ENCODE results near the gene LCT. TPM values are rescaled to one million over a fixed set of nuclear protein-coding genes. Genes with fewer than 3 reads are reported as not detected.
A peak's percentile ranks its signal among the peaks of the same experiment; 100 is the strongest.
"Not testable (repeated sequence)": the region's sequence is repeated elsewhere in the genome, so short reads cannot be mapped to it uniquely, and the experiment has no call there.

LCT gene
- polyA plus RNA-seq, 2 of the 4 experiments (the other 2 are of a cell fraction): 0.04 TPM

- Histone ChIP-seq H3K9me3 (no peaks in the 10 kb centered on the region), H3K4me2 (no peak overlapping the region), H3K4me3 (no peak overlapping the region), H3K27ac (no peak overlapping the region), H3K4me1 (no peaks in the 10 kb centered on the region)
- ChIA-PET CTCF (no interaction called here), POLR2A (no interaction called here)
- no peak for DNase-seq (ENCODE audit: low read depth in 1 of 2, low spot score in 1 of 2)
- FAIRE-seq: no peak
- peak in 1 of 2 experiments; percentile 37; a peak in 2 of 6 replicates for ATAC-seq
- WGBS (ENCODE audit: missing lambda C conversion rate): 75% methylated on average over 5 of the region's 18 CpGs
- TF ChIP-seq HOXA7 (CRISPR knock-in tag; IDR thresholded peaks at IDR 0.05) (no peak), FOSB (CRISPR knock-in tag; IDR thresholded peaks at IDR 0.05) (no peak), RNF2 (IDR thresholded peaks at IDR 0.05; ENCODE audit: borderline replicate concordance, low read depth) (no peak), FOXS1 (CRISPR knock-in tag; IDR thresholded peaks at IDR 0.05) (no peak), PHF8 (IDR thresholded peaks at IDR 0.05; ENCODE audit: borderline replicate concordance, low read depth) (no peak), FOSL2 (IDR thresholded peaks at IDR 0.05) (no peak), FOSL2 (CRISPR knock-in tag; IDR thresholded peaks at IDR 0.05) (no peak), NR3C1 (IDR thresholded peaks at IDR 0.05) (no peak), CHD4 (IDR thresholded peaks at IDR 0.05; ENCODE audit: borderline replicate concordance) (no peak), MAZ (IDR thresholded peaks at IDR 0.05; ENCODE audit: borderline replicate concordance, low read depth, low read length) (no peak), MAX (IDR thresholded peaks at IDR 0.05) (no peak), KDM1A (IDR thresholded peaks at IDR 0.05; ENCODE audit: low read depth) (no peak)
Measured at GRCh38 chr2:135817466-135817865, 19.5 kb downstream of the LCT start.

- no peak overlapping the region for H3K27ac ChIP-seq
- TF ChIP-seq HOXA7 (CRISPR knock-in tag; IDR thresholded peaks at IDR 0.05): no peak
- TF ChIP-seq SMC3 (IDR thresholded peaks at IDR 0.05): no peak
- no peak for TF ChIP-seq TFCP2L1 (CRISPR knock-in tag; IDR thresholded peaks at IDR 0.05)
- TF ChIP-seq RARB (CRISPR knock-in tag; IDR thresholded peaks at IDR 0.05): no peak
- no peak for FAIRE-seq
- DNase-seq (ENCODE audit: low read depth in 1 of 2, low spot score in 1 of 2): no peak
- no peak overlapping the region for H3K4me3 ChIP-seq
- H3K4me2 ChIP-seq: no peak overlapping the region
- ChIA-PET POLR2A (no interaction called here), CTCF (interaction anchor here (2.8 kb wide), 1 partner anchor 18 kb away, joined by 11 read pairs; no protein-coding TSS in a partner anchor)
- WGBS (ENCODE audit: missing lambda C conversion rate): 61% methylated on average over 3 of the region's 3 CpGs
- no peaks in the 10 kb centered on the region for H3K4me1 ChIP-seq
- no peaks in the 10 kb centered on the region for H3K9me3 ChIP-seq
- ATAC-seq: no peak
Measured at GRCh38 chr2:135815269-135815668, 21.7 kb downstream of the LCT start.

- TF ChIP-seq EHF (CRISPR knock-in tag; IDR thresholded peaks at IDR 0.05) (no peak), FOSL2 (IDR thresholded peaks at IDR 0.05) (no peak), FOSL2 (CRISPR knock-in tag; IDR thresholded peaks at IDR 0.05) (no peak), CHD2 (IDR thresholded peaks at IDR 0.05; ENCODE audit: low read length, partially characterized antibody) (no peak), RAD21 (conservative IDR thresholded peaks at IDR 0.05 in 1 of 2, IDR thresholded peaks at IDR 0.05 in 1 of 2) (no peak), CBX2 (IDR thresholded peaks at IDR 0.05; ENCODE audit: borderline replicate concordance, low read depth) (no peak), BCL3 (IDR thresholded peaks at IDR 0.05) (no peak), MAFK (IDR thresholded peaks at IDR 0.05; ENCODE audit: partially characterized antibody) (peak; percentile 65), POLR2A (IDR thresholded peaks at IDR 0.05; ENCODE audit: low read length) (no peak)
- Histone ChIP-seq H3K4me2 (no peak overlapping the region), H3K4me1 (no peaks in the 10 kb centered on the region), H3K4me3 (no peak overlapping the region), H3K27ac (no peak overlapping the region), H3K9me3 (no peaks in the 10 kb centered on the region)
- no peak for FAIRE-seq
- ChIA-PET CTCF (no interaction called here), POLR2A (no interaction called here)
- 11% methylated on average over 2 of the region's 2 CpGs for WGBS (ENCODE audit: missing lambda C conversion rate)
- no peak for DNase-seq (ENCODE audit: low read depth in 1 of 2, low spot score in 1 of 2)
- ATAC-seq: no peak
Measured at GRCh38 chr2:135812907-135813511, 24.0 kb downstream of the LCT start.

GRCh38 chr2:135807874-135808273, 29.1 kb downstream of the LCT start:
- H3K4me2 ChIP-seq; POLR2A ChIA-PET; FAIRE-seq; H3K9me3 ChIP-seq; H3K4me3 ChIP-seq; ATAC-seq; DNase-seq (ENCODE audit: low read depth in 1 of 2, low spot score in 1 of 2); H3K4me1 ChIP-seq; H3K27ac ChIP-seq: not testable (repeated sequence)
- CTCF ChIA-PET: interaction anchor here (4.6 kb wide), 1 partner anchor 10 kb away, joined by 28 read pairs; no protein-coding TSS in a partner anchor
- 41% methylated on average over 3 of the region's 3 CpGs for WGBS (ENCODE audit: missing lambda C conversion rate)
